Thymus (tissue), 11 donors: ENCODE results near the gene MEGF10. TPM values are rescaled to one million over a fixed set of nuclear protein-coding genes. Genes with fewer than 3 reads are reported as not detected.

Experiments
- DNase-seq, 9 donors: peaks; one replicate each; pipeline ENCODE4 v3.0.0-alpha.2; 2013; ENCODE audit warnings: low spot score in 9 of 9, low read depth in 6 of 9, missing footprints in 1 of 9
- H3K27ac ChIP-seq, 2 donors: one replicate each; pipeline ENCODE4 v1.5.1; 2013; ENCODE audit warnings: control low read depth in 1 of 2, low read depth in 1 of 2, low read length in 1 of 2, mild to moderate bottlenecking in 1 of 2, moderate library complexity in 1 of 2
- H3K27me3 ChIP-seq, 2 donors: one replicate each; pipeline ENCODE4 v1.5.1; 2013; ENCODE audit warnings: low read length in 1 of 2; ENCODE audit not compliant: control insufficient read depth in 2 of 2, insufficient read depth in 1 of 2
- H3K36me3 ChIP-seq, 2 donors: one replicate each; pipeline ENCODE4 v1.5.1; 2013; ENCODE audit warnings: low read length in 1 of 2, mild to moderate bottlenecking in 1 of 2, moderate library complexity in 1 of 2; ENCODE audit not compliant: control insufficient read depth in 2 of 2, insufficient read depth in 2 of 2
- H3K4me1 ChIP-seq, 2 donors: one replicate each; pipeline ENCODE4 v1.5.1; 2013; ENCODE audit warnings: low read length in 2 of 2; ENCODE audit not compliant: control insufficient read depth in 2 of 2, insufficient read depth in 2 of 2
- H3K4me3 ChIP-seq, 2 donors: one replicate each; pipeline ENCODE4 v1.5.1; 2013; ENCODE audit warnings: low read length in 2 of 2, control low read depth in 1 of 2, mild to moderate bottlenecking in 1 of 2
- H3K9me3 ChIP-seq, 2 donors: one replicate each; pipeline ENCODE4 v1.5.1; 2013; ENCODE audit warnings: low read length in 1 of 2, mild to moderate bottlenecking in 1 of 2; ENCODE audit not compliant: control insufficient read depth in 2 of 2, insufficient read depth in 1 of 2
- WGBS: extraction: QIAGEN DNeasy Blood & Tissue Kit; methylation state at CpG from one replicate; pipeline ENCODE4 v1.1.7; 2013; 5-methylcytosine and 5-hydroxymethylcytosine counted together
- polyA plus RNA-seq: library from polyadenylated mRNA; stranded (reverse); fragments of 200-250 nt; gene quantifications from one replicate; pipeline ENCODE4 v1.2.3, GENCODE V29; 2013
- total RNA-seq: library from RNA; stranded (reverse); fragments of 120-200 nt; gene quantifications from one replicate; pipeline ENCODE4 v1.2.4, GENCODE V29; 2013
- donor health status: healthy.

The MEGF10 gene
- total and polyA plus RNA-seq, 2 donors, result 0.32 to 1.1 TPM

- no peaks in the 10 kb centered on the region for H3K36me3 ChIP-seq
- H3K27ac ChIP-seq, result no peak overlapping the region
- no peaks in the 10 kb centered on the region for H3K9me3 ChIP-seq
- no peak for DNase-seq
- no peak overlapping the region for H3K4me3 ChIP-seq
- no peaks in the 10 kb centered on the region for H3K4me1 ChIP-seq
- 94% methylated on average over 4 of the region's 4 CpGs for WGBS
- no peaks in the 10 kb centered on the region for H3K27me3 ChIP-seq
These were observed 149.0 kb downstream of the MEGF10 start for GRCh38 chr5:127439644-127440043.

- DNase-seq, result no peak
- H3K9me3 ChIP-seq, result no peaks in the 10 kb centered on the region
- H3K4me3 ChIP-seq, result no peak overlapping the region
- H3K36me3 ChIP-seq, result no peaks in the 10 kb centered on the region
- H3K4me1 ChIP-seq, result no peaks in the 10 kb centered on the region
- no peaks in the 10 kb centered on the region for H3K27me3 ChIP-seq
- 96% methylated on average over 7 of the region's 7 CpGs for WGBS
- H3K27ac ChIP-seq, result no peak overlapping the region
These were observed 150.2 kb downstream of the MEGF10 start for GRCh38 chr5:127440831-127441230.

DNA sequence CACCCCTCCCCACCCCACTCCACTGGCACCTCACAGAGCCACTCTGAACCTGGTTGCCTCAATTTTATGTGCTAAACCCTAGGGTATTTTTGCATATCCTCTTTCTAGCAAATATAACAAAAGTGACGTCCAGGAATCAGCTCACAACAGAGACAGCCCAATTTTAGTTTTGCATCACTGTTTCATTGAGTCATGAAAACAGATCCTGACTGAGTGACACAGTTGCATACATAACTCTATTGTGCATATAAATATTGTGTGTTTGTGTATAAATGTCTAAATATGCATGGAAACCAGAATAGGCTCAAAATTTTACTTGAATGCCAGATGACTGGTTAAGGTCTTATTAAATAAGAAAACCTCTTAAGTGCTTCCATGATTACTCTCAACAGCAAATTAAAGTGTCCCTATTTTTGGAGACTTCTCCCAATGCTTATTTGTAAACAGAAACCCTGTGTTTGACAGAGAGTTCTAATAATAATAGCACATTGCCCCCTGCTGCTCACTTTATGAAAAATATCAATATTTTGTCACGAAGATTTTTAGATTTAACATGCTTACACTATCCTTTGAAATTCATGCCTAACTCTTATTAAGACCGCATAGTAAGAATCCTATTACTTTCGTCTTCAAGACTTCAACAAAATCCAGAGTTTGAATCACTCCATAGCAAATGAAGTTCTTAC lies 151.3 kb downstream of the MEGF10 start:
- WGBS, result 78% methylated on average over 4 of the region's 4 CpGs
- DNase-seq, result no peak
- no peaks in the 10 kb centered on the region for H3K9me3 ChIP-seq
- H3K27me3 ChIP-seq, result no peaks in the 10 kb centered on the region
- H3K4me3 ChIP-seq, result no peak overlapping the region
- H3K4me1 ChIP-seq, result no peaks in the 10 kb centered on the region
- no peak overlapping the region for H3K27ac ChIP-seq
- H3K36me3 ChIP-seq, result no peaks in the 10 kb centered on the region

GRCh38 chr5:127444171-127444570 lies 153.6 kb downstream of the MEGF10 start:
- H3K4me1 ChIP-seq, result no peaks in the 10 kb centered on the region
- WGBS, result 94% methylated on average over 1 of the region's 1 CpG
- H3K36me3 ChIP-seq, result no peaks in the 10 kb centered on the region
- no peak overlapping the region for H3K27ac ChIP-seq
- H3K4me3 ChIP-seq, result no peak overlapping the region
- H3K27me3 ChIP-seq, result no peaks in the 10 kb centered on the region
- H3K9me3 ChIP-seq, result no peaks in the 10 kb centered on the region
- no peak for DNase-seq

DNA sequence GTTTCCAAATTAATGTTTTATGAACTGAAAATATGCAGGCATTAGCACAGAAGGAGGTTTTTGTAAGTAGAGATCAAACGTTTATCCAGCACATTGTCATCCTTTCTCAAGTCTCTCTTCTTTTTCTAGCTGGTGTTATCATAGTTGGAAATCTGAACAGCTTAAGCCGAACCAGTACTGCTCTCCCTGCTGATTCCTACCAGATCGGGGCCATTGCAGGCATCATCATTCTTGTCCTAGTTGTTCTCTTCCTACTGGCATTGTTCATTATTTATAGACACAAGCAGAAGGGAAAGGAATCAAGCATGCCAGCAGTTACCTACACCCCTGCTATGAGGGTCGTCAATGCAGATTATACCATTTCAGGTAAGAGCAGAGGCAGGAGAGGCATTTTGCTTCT lies 154.7 kb downstream of the MEGF10 start:
- 93% methylated on average over 4 of the region's 4 CpGs for WGBS
- no peaks in the 10 kb centered on the region for H3K27me3 ChIP-seq
- H3K4me3 ChIP-seq, result no peak overlapping the region
- no peaks in the 10 kb centered on the region for H3K36me3 ChIP-seq
- H3K4me1 ChIP-seq, result no peaks in the 10 kb centered on the region
- no peaks in the 10 kb centered on the region for H3K9me3 ChIP-seq
- H3K27ac ChIP-seq, result no peak overlapping the region
- DNase-seq, result no peak

DNA sequence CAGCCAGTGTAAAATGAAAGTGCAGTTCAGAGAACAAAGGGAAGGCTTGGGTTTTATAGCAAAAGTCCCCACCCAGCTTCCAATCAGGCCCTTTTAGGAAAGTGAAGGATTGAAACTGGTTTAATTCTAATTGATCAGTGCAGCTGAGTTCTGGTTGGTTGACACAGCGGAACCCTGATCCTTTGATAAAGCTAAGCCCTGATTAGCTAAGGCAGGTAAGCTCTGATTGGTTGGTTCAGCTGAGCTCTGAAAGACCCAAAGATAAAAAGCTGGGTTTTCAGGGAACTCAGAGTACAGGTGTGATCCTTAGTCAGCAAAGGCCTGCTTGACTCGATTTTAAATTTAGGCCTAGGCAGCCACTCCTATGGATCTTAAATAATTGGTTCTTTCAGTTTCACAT lies 156.0 kb downstream of the MEGF10 start:
- Histone ChIP-seq H3K9me3 (no peaks in the 10 kb centered on the region), H3K27ac (no peak overlapping the region), H3K27me3 (no peaks in the 10 kb centered on the region), H3K36me3 (no peaks in the 10 kb centered on the region), H3K4me3 (no peak overlapping the region), H3K4me1 (no peaks in the 10 kb centered on the region)
- WGBS, result 70% methylated on average over 2 of the region's 2 CpGs
- no peak for DNase-seq

DNA sequence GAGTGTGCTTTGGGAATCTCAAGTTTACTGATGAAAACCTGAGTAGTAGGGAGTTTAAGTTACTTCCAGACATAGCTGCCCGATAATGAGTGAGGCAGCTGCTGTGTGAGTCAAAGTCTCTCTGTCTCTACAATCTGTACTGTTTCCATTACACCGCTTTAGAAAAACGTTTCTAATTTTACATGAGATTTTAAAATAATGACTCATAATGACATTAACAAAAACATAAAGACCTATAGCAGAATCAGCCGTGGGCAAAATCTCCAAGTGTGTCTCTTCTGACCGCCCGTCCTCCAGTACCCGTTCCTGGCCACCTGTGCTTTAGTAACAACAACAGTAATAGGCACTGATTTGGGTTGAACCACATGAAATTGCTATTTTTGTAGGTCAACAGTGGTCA lies 157.2 kb downstream of the MEGF10 start:
- Histone ChIP-seq H3K36me3 (no peaks in the 10 kb centered on the region), H3K27ac (no peak overlapping the region), H3K4me1 (no peaks in the 10 kb centered on the region), H3K27me3 (no peaks in the 10 kb centered on the region), H3K9me3 (no peaks in the 10 kb centered on the region), H3K4me3 (no peak overlapping the region)
- WGBS, result 85% methylated on average over 7 of the region's 7 CpGs
- no peak for DNase-seq

GRCh38 chr5:127450046-127450445 lies 159.4 kb downstream of the MEGF10 start:
- no peaks in the 10 kb centered on the region for H3K4me1 ChIP-seq
- 95% methylated on average over 3 of the region's 3 CpGs for WGBS
- H3K27me3 ChIP-seq, result no peaks in the 10 kb centered on the region
- H3K36me3 ChIP-seq, result no peaks in the 10 kb centered on the region
- DNase-seq, result no peak
- no peak overlapping the region for H3K27ac ChIP-seq
- no peak overlapping the region for H3K4me3 ChIP-seq
- H3K9me3 ChIP-seq, result no peaks in the 10 kb centered on the region

DNA sequence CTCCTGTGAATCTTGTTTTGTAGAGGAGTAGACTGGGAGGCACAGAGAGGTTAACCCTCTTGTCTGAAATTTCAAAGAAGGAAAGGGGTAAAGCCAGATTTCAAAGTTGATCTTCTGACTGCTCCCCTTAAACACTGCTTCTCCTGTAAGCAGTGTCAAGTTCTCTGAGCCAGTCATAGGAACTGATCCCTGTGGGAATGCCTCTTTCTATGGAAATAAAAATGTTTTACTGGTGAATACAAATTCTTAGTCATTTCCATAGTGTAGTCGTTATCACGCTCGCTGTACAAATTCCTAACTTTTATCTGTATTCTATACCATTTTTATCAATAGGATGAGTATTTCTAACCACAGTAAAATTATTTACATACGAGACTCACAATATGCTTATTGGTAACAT lies 160.5 kb downstream of the MEGF10 start:
- no peaks in the 10 kb centered on the region for H3K9me3 ChIP-seq
- H3K36me3 ChIP-seq, result no peaks in the 10 kb centered on the region
- no peaks in the 10 kb centered on the region for H3K4me1 ChIP-seq
- 98% methylated on average over 4 of the region's 4 CpGs for WGBS
- no peak overlapping the region for H3K27ac ChIP-seq
- no peak for DNase-seq
- H3K27me3 ChIP-seq, result no peaks in the 10 kb centered on the region
- no peak overlapping the region for H3K4me3 ChIP-seq
